22Rv1 (cell line): Measurements from ENCODE around the gene CARF.

Experiments used
- CTCF ChIP-seq: fragments of 450-650 bp; IDR thresholded peaks from 2 replicates; pipeline ENCODE4 v1.5.1; 2017; ENCODE audit warnings: mild to moderate bottlenecking
- ZFX ChIP-seq: fragments of 450-650 bp; IDR thresholded peaks from 2 replicates; pipeline ENCODE4 v1.6.1; 2017; ENCODE audit warnings: antibody characterized with exemption, borderline replicate concordance

DNA sequence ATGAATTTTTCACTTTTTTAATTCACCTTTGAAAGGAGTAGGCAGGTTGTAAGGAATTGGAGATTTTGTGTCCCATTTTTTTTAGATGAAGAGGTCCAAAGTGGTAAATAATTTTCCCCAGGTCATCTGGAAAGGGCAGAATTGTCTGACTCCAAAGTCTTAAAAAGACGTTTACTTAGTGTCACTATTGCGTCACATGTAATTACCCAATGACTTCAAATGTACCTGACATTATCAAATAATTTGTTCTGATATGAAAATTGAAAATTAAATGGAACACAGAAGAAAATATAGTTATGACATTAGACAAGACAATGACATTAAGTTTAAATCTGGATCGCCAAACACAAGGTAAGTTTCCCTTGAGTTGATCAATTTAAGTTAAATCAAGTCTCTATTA is 78.4 kb downstream of the CARF start:
- TF ChIP-seq CTCF (no peak), ZFX (no peak)
